CD14-positive monocyte (primary cell): ENCODE data around the gene DCHS1. TPM values are rescaled to one million over a fixed set of nuclear protein-coding genes. Genes with fewer than 3 reads are reported as not detected.
A peak's percentile ranks its signal among the peaks of the same experiment; 100 is the strongest.

Experiments
- DNase-seq, 3 donors: peaks; one replicate each; pipeline ENCODE4 v3.0.0-alpha.2; 2011 to 2022
- H2AFZ ChIP-seq: 2 replicates; pipeline ENCODE4 v1.6.0; 2012; ENCODE audit warnings: mild to moderate bottlenecking, low read depth, low read length, inconsistent platforms; ENCODE audit not compliant: insufficient read depth, poor library complexity, severe bottlenecking
- H3K27ac ChIP-seq, 2 donors: 1 replicate in 1 of 2; 2 replicates in 1 of 2; pipeline ENCODE4 v1.5.1; 2012 to 2013; ENCODE audit warnings: low read length in 2 of 2, control low read depth in 1 of 2, inconsistent platforms in 1 of 2, low read depth in 1 of 2, mild to moderate bottlenecking in 1 of 2
- H3K27me3 ChIP-seq, 2 donors: one replicate each; pipeline versions ENCODE4 v1.6.0 to v1.6.1; 2011 to 2013; ENCODE audit warnings: low read length in 2 of 2; ENCODE audit not compliant: control insufficient read depth in 2 of 2, insufficient read depth in 2 of 2
- H3K36me3 ChIP-seq, 2 donors: replicated peaks in 1 of 2; 1 replicate in 1 of 2; 2 replicates in 1 of 2; pipeline versions ENCODE4 v1.5.1 to v1.6.1; 2012 to 2013; ENCODE audit warnings: low read length in 2 of 2, control low read depth in 1 of 2, inconsistent platforms in 1 of 2, mild to moderate bottlenecking in 1 of 2; ENCODE audit not compliant: insufficient read depth in 2 of 2, control insufficient read depth in 1 of 2
- H3K4me1 ChIP-seq, 2 donors: 1 replicate in 1 of 2; 2 replicates in 1 of 2; pipeline versions ENCODE4 v1.5.1 to v1.6.1; 2012 to 2013; ENCODE audit warnings: low read length in 2 of 2, control low read depth in 1 of 2, inconsistent platforms in 1 of 2, mild to moderate bottlenecking in 1 of 2, moderate library complexity in 1 of 2; ENCODE audit not compliant: insufficient read depth in 2 of 2, control insufficient read depth in 1 of 2
- H3K4me2 ChIP-seq: replicated peaks from 2 replicates; pipeline ENCODE3; 2012; ENCODE audit warnings: low read length, moderate library complexity, mild to moderate bottlenecking; ENCODE audit not compliant: poor library complexity, severe bottlenecking; ENCODE audit errors: extremely low read depth
- H3K4me3 ChIP-seq, 3 experiments: fragments of 200-600 bp in 1 of 3; sonication (generic) in 1 of 3; replicated peaks in 1 of 3; 1 replicate in 2 of 3; 2 replicates in 1 of 3; pipeline ENCODE4 v1.5.1; 2011 to 2013; ENCODE audit warnings: low read length in 3 of 3, mild to moderate bottlenecking in 3 of 3, control low read depth in 2 of 3, low read depth in 2 of 3, inconsistent platforms in 1 of 3, moderate library complexity in 1 of 3
- H3K79me2 ChIP-seq: 2 replicates; pipeline ENCODE4 v1.6.0; 2012; ENCODE audit warnings: mild to moderate bottlenecking, control low read depth, inconsistent platforms, low read length, moderate library complexity; ENCODE audit not compliant: insufficient read depth
- H3K9ac ChIP-seq: 2 replicates; pipeline ENCODE4 v1.6.0; 2017; ENCODE audit warnings: low read length, mild to moderate bottlenecking; ENCODE audit not compliant: insufficient read depth, poor library complexity, severe bottlenecking
- H3K9me3 ChIP-seq, 2 donors: replicated peaks in 1 of 2; 1 replicate in 1 of 2; 2 replicates in 1 of 2; pipeline versions ENCODE4 v1.5.1 to v1.6.1; 2012 to 2013; ENCODE audit warnings: low read length in 2 of 2, control low read depth in 1 of 2; ENCODE audit not compliant: control insufficient read depth in 1 of 2, insufficient read depth in 1 of 2
- H4K20me1 ChIP-seq: 2 replicates; pipeline ENCODE4 v1.6.0; 2012; ENCODE audit warnings: mild to moderate bottlenecking, low read length, control low read depth, moderate library complexity; ENCODE audit not compliant: insufficient read depth
- H3K27ac Mint-ChIP-seq, 7 donors: one replicate each; pipeline ENCODE4 v1.8.0; 2020; ENCODE audit warnings: mild to moderate bottlenecking in 7 of 7, mixed read lengths in 7 of 7, moderate library complexity in 6 of 7, inconsistent platforms in 2 of 7
- H3K27me3 Mint-ChIP-seq, 3 donors: one replicate each; pipeline ENCODE4 v1.8.0; 2021 to 2022; ENCODE audit warnings: low read depth in 3 of 3, mild to moderate bottlenecking in 3 of 3, mixed read lengths in 3 of 3, moderate library complexity in 3 of 3, inconsistent platforms in 1 of 3
- H3K36me3 Mint-ChIP-seq, 2 donors: one replicate each; pipeline ENCODE4 v1.8.0; 2020; ENCODE audit warnings: mixed read lengths in 2 of 2, inconsistent platforms in 1 of 2, mild to moderate bottlenecking in 1 of 2
- H3K4me1 Mint-ChIP-seq: one replicate; pipeline ENCODE4 v1.8.0; 2020; ENCODE audit warnings: mild to moderate bottlenecking, mixed read lengths
- H3K4me3 Mint-ChIP-seq, 2 donors: one replicate each; pipeline ENCODE4 v1.8.0; 2020; ENCODE audit warnings: mild to moderate bottlenecking in 2 of 2, mixed read lengths in 2 of 2, moderate library complexity in 1 of 2
- H3K9me3 Mint-ChIP-seq, 7 donors: one replicate each; pipeline ENCODE4 v1.8.0; 2020 to 2022; ENCODE audit warnings: mixed read lengths in 7 of 7, mild to moderate bottlenecking in 6 of 7, moderate library complexity in 6 of 7, inconsistent platforms in 2 of 7
- CTCF ChIP-seq: fragments of 200-600 bp; IDR thresholded peaks from one replicate; pipeline ENCODE4 v1.8.0; 2022; ENCODE audit warnings: antibody characterized with exemption, mild to moderate bottlenecking
- WGBS: methylation state at CpG from one replicate; pipeline ENCODE4 v1.1.5; 2013; ENCODE audit warnings: missing lambda C conversion rate; ENCODE audit not compliant: insufficient coverage; 5-methylcytosine and 5-hydroxymethylcytosine counted together
- intact Hi-C, 2 donors: fragments of 100-400 bp; cut with micrococcal nuclease; formaldehyde crosslinking; loops; one replicate each; pipeline versions ENCODE4 v1.15.0 to v1.15.1; 2023
- polyA plus RNA-seq, 3 donors: library from polyadenylated mRNA; depleted of rRNA in 1 of 3; unstranded in 2 of 3; stranded (reverse) in 1 of 3; fragments of 300-500 nt in 2 of 3; fragments of >200 nt in 1 of 3; fragmentation: Illumina TruSeq in 2 of 3; gene quantifications; 1 replicate in 2 of 3; 2 replicates in 1 of 3; pipeline ENCODE4 v1.2.3, GENCODE V29; 2012 to 2021

Gene DCHS1
- polyA plus RNA-seq, 3 donors, result 0.01 to 0.88 (median 0.02) TPM

- H3K4me1 Mint-ChIP-seq, result peaks cover 15% of the 10 kb centered on the region
- Histone ChIP-seq H3K4me3 (no peak overlapping the region), H3K79me2 (peaks cover 88% of the 10 kb centered on the region), H3K36me3 (peaks cover 39 to 40% of the 10 kb centered on the region in 2 donors), H3K9me3 (no peaks in the 10 kb centered on the region), H3K4me1 (peaks cover 59 to 65% of the 10 kb centered on the region in 2 donors), H3K4me2 (no peak overlapping the region), H3K9ac (no peak overlapping the region), H2AFZ (no peak overlapping the region), H4K20me1 (peaks cover 40% of the 10 kb centered on the region), H3K27me3 (no peaks in the 10 kb centered on the region), H3K27ac (peak overlapping the region in 1 of 2 donors; percentile 99)
- 96% methylated on average over 9 of the region's 9 CpGs for WGBS
- no peak for TF ChIP-seq CTCF
- DNase-seq, result no peak
- no peaks in the 10 kb centered on the region for H3K27me3 Mint-ChIP-seq
- H3K36me3 Mint-ChIP-seq, result peaks cover 42 to 54% of the 10 kb centered on the region in 2 donors
- intact Hi-C loops, result loop anchor here in 1 of 2 donors (10.0 kb wide), 1 partner anchor 123 kb away; the partner anchor contains the start of genes ARFIP2 and TIMM10B
- H3K27ac Mint-ChIP-seq, result peak overlapping the region in 6 of 7 donors; percentile 4 to 88 (median 61)
- no peaks in the 10 kb centered on the region for H3K9me3 Mint-ChIP-seq
- H3K4me3 Mint-ChIP-seq, result no peak overlapping the region
Observed at GRCh38 chr11:6608011-6608410, 47.6 kb downstream of the DCHS1 start.

DNA sequence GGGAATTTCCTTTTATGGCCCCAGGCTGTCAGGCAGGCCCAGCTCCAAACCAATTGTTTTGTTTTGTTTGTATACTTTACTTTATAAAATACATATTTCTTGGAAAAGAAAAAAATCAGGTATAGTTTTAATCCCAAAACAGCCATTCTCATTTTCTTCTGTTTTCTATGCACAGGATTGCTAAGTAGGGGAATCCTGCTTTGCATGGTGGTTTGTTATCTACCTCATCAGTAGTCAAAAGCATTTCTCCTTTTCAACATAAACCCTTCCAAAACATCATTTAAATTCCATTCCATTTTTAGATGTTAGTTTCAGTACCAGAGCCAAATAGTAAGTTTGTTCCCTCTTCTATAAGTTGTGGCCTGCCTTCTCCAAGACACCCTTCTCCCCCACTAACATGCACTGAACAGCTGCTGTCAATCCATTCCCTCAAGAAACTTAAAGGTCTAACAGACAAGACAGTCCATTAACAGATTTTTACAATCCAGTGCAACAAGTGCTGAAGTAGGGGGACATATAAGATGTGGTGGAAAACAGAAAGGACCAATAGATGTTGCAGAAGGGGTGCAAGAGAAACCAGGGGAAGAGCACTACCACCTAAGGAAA, 48.3 kb downstream of the DCHS1 start:
- H3K27ac ChIP-seq, result peak overlapping the region; percentile 23 to 99
- TF ChIP-seq CTCF, result no peak
- peaks cover 59 to 65% of the 10 kb centered on the region in 2 donors for H3K4me1 ChIP-seq
- peaks cover 95% of the 10 kb centered on the region for H3K79me2 ChIP-seq
- H3K36me3 ChIP-seq, result peaks cover 39 to 40% of the 10 kb centered on the region in 2 donors
- H3K27ac Mint-ChIP-seq, result peak overlapping the region; percentile 28 to 92 (median 88)
- no peak overlapping the region for H2AFZ ChIP-seq
- H3K4me2 ChIP-seq, result peak overlapping the region; percentile 54
- no peak overlapping the region for H3K9ac ChIP-seq
- H3K4me1 Mint-ChIP-seq, result peaks cover 15% of the 10 kb centered on the region
- H3K4me3 ChIP-seq, result peak overlapping the region in 1 of 3 experiments; percentile 40
- peaks cover 42 to 54% of the 10 kb centered on the region in 2 donors for H3K36me3 Mint-ChIP-seq
- peaks cover 40% of the 10 kb centered on the region for H4K20me1 ChIP-seq
- H3K9me3 Mint-ChIP-seq, result no peaks in the 10 kb centered on the region
- DNase-seq, result no peak
- intact Hi-C loops, result loop anchor here in 1 of 2 donors (10.0 kb wide), 1 partner anchor 122 kb away; the partner anchor contains the start of genes ARFIP2 and TIMM10B
- H3K27me3 ChIP-seq, result no peaks in the 10 kb centered on the region
- H3K27me3 Mint-ChIP-seq, result no peaks in the 10 kb centered on the region
- no peak overlapping the region for H3K4me3 Mint-ChIP-seq
- H3K9me3 ChIP-seq, result no peaks in the 10 kb centered on the region
